NCI-H128 (cell line): ENCODE measurements around the gene DGLUCY.
"Not testable (repeated sequence)": the region's sequence is repeated elsewhere in the genome, so short reads cannot be mapped to it uniquely, and the experiment has no call there.

Experiments
- DNase-seq: peaks from one replicate; lab custom pipeline; 2025; ENCODE audit not compliant: unreplicated experiment; lab: John Stamatoyannopoulos, UW

Gene DGLUCY

GRCh38 chr14:91202234-91202974 lies 88.5 kb downstream of the DGLUCY start:
- DNase-seq = no peak

- DNase-seq = no peak
Measured at GRCh38 chr14:91204657-91205056, 90.8 kb downstream of the DGLUCY start.

- DNase-seq = no peak
Measured at GRCh38 chr14:91205459-91205858, 91.6 kb downstream of the DGLUCY start.

- DNase-seq = no peak
Measured at GRCh38 chr14:91207008-91207407, 93.1 kb downstream of the DGLUCY start.

GRCh38 chr14:91211017-91211416 lies 97.1 kb downstream of the DGLUCY start:
- DNase-seq = no peak

GRCh38 chr14:91214306-91214705 lies 100.4 kb downstream of the DGLUCY start:
- DNase-seq = no peak

GRCh38 chr14:91215381-91215780 lies 101.5 kb downstream of the DGLUCY start:
- no peak for DNase-seq

- DNase-seq = no peak
Measured at GRCh38 chr14:91216731-91217226, 102.9 kb downstream of the DGLUCY start.

- no peak for DNase-seq
Measured at GRCh38 chr14:91218014-91218413, 104.1 kb downstream of the DGLUCY start.

GRCh38 chr14:91219517-91220389 lies 105.9 kb downstream of the DGLUCY start:
- DNase-seq = no peak

- no peak for DNase-seq
Measured at GRCh38 chr14:91220581-91221000, 106.7 kb downstream of the DGLUCY start.

- DNase-seq = no peak
Measured at GRCh38 chr14:91221270-91221669, 107.4 kb downstream of the DGLUCY start.

GRCh38 chr14:91223028-91223783 lies 109.3 kb downstream of the DGLUCY start:
- DNase-seq = no peak

GRCh38 chr14:91225025-91225424 lies 111.2 kb downstream of the DGLUCY start:
- DNase-seq = peak; percentile 38

GRCh38 chr14:91226360-91226759 lies 112.5 kb downstream of the DGLUCY start:
- not testable (repeated sequence) for DNase-seq

- DNase-seq = no peak
Measured at GRCh38 chr14:91227183-91227628, 113.3 kb downstream of the DGLUCY start.

GRCh38 chr14:91228112-91229004 lies 114.5 kb downstream of the DGLUCY start:
- no peak for DNase-seq

GRCh38 chr14:91229005-91229382 lies 115.1 kb downstream of the DGLUCY start:
- DNase-seq = no peak

GRCh38 chr14:91229743-91230200 lies 115.9 kb downstream of the DGLUCY start:
- DNase-seq = no peak

- no peak for DNase-seq
Measured at GRCh38 chr14:91230397-91231035, 116.6 kb downstream of the DGLUCY start.
